A549 (cell line): Measurements from ENCODE around the gene TRIM38.
A peak's percentile ranks its signal among the peaks of the same experiment; 100 is the strongest.

Source experiments
- JUN ChIP-seq, 2 experiments: fragments of >200 bp; sonication (Bioruptor Twin); formaldehyde crosslinking; IDR thresholded peaks; 2 replicates in 1 of 2; 3 replicates in 1 of 2; pipeline ENCODE4 v1.6.1; 2016 to 2017
- JUNB ChIP-seq: fragments of >200 bp; sonication (Bioruptor Twin); formaldehyde crosslinking; IDR thresholded peaks from 2 replicates; pipeline ENCODE4 v1.6.1; 2016
- NPAS2 ChIP-seq: fragments of 250-450 bp; sonication (Bioruptor Pico); IDR thresholded peaks from 2 replicates; pipeline ENCODE4 v1.8.0; 2022; ENCODE audit warnings: mild to moderate bottlenecking, moderate library complexity, borderline replicate concordance
- TF ChIP-seq, protein P1 (sequence below): fragments of >200 bp; sonication (Bioruptor Twin); formaldehyde crosslinking; IDR thresholded peaks from 3 replicates; pipeline ENCODE4 v1.5.1; 2016

DNA sequence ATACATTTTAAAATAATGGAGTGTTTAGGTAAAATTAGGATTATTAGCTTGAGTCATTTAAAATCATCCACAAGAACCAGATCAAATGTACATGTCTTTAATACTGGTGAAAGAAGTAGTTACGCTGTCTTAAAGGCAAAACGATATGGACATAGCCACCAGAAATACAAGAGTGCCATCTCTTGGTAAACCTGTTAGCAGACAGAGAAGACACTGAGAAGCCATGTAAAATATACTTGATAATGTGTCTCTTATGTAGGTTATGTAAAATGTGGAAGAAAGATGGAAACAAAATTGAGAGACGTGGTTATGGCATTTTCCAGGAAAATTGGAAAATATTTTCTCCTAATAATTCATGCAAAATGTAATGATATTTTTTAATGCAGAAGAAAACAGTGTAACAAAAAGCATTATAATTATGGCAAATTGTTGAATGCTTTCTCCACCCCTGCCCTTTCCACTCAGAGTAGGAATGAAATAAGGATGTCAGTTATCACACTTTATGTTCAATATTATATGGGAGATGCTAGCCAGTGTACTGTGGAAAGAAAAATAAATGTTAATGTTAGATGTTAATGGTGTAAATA is 19.9 kb upstream of the TRIM38 start:
- TF ChIP-seq JUN (IDR thresholded peaks at IDR 0.05) (no peak), JUNB (no peak), NPAS2 (CRISPR knock-in tag) (no peak)
- TF ChIP-seq, protein P1, sequence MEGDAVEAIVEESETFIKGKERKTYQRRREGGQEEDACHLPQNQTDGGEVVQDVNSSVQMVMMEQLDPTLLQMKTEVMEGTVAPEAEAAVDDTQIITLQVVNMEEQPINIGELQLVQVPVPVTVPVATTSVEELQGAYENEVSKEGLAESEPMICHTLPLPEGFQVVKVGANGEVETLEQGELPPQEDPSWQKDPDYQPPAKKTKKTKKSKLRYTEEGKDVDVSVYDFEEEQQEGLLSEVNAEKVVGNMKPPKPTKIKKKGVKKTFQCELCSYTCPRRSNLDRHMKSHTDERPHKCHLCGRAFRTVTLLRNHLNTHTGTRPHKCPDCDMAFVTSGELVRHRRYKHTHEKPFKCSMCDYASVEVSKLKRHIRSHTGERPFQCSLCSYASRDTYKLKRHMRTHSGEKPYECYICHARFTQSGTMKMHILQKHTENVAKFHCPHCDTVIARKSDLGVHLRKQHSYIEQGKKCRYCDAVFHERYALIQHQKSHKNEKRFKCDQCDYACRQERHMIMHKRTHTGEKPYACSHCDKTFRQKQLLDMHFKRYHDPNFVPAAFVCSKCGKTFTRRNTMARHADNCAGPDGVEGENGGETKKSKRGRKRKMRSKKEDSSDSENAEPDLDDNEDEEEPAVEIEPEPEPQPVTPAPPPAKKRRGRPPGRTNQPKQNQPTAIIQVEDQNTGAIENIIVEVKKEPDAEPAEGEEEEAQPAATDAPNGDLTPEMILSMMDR: peak; percentile 74
